Astrocyte of the cerebellum (primary cell): Measurements from ENCODE around the gene PTPRK.

Source experiments
- DNase-seq: peaks from one replicate; pipeline ENCODE4 v3.0.0-alpha.2; 2011; ENCODE audit warnings: low read depth
- H3K4me3 ChIP-seq: 2 replicates; pipeline ENCODE4 v1.5.1; 2011; ENCODE audit warnings: mild to moderate bottlenecking, low read depth, low read length, moderate library complexity
- in situ Hi-C: cut with HindIII; loops from 2 replicates; pipeline ENCODE4 v1.10.0; 2017; ENCODE audit warnings: low sequenced_read_pairs
- TF ChIP-seq, protein P1 (sequence below): IDR thresholded peaks from 2 replicates; pipeline ENCODE4 v1.5.1; 2012; ENCODE audit warnings: low read length, low read depth, moderate library complexity, mild to moderate bottlenecking; ENCODE audit errors: missing control alignments

The PTPRK gene

DNA sequence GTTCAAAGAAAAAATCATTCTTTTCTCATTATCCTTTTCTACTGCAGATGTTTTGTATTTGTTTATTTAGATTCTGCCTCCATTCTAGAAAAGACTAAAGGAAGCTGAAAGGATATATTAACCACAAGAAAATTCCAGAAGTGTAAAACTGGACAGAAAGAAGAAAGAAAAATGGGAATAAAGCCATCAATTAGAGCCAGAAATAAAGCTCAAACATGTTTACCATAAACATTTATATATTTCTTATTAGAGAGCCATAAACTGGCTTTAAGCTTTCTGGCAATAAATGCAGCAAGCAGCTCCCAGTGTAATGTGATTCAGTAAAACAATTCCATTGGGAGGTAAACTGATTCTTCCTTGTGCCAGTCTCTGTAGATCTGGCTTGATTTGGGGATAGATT is 244.1 kb downstream of the PTPRK start:
- H3K4me3 ChIP-seq: no peak overlapping the region
- TF ChIP-seq, protein P1, sequence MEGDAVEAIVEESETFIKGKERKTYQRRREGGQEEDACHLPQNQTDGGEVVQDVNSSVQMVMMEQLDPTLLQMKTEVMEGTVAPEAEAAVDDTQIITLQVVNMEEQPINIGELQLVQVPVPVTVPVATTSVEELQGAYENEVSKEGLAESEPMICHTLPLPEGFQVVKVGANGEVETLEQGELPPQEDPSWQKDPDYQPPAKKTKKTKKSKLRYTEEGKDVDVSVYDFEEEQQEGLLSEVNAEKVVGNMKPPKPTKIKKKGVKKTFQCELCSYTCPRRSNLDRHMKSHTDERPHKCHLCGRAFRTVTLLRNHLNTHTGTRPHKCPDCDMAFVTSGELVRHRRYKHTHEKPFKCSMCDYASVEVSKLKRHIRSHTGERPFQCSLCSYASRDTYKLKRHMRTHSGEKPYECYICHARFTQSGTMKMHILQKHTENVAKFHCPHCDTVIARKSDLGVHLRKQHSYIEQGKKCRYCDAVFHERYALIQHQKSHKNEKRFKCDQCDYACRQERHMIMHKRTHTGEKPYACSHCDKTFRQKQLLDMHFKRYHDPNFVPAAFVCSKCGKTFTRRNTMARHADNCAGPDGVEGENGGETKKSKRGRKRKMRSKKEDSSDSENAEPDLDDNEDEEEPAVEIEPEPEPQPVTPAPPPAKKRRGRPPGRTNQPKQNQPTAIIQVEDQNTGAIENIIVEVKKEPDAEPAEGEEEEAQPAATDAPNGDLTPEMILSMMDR: no peak
- in situ Hi-C loops: no loop called here
- no peak for DNase-seq

DNA sequence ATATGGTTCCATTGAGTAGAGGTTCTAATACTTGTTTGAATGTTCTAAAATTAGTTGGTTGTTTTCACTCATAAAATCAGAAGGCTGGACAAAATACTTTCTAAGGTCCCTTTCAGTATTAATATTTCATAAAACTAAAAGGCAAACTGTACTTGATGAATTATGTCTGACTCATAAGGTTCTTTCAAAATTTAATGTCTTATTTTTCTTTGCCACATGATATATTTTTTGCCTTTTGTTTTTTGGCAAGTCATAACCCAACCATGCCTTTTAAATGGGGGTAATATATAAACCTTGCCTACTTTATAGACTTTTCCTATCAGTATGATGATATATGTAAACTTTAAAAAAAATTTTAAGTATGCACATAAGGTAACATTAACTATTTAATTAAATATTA is 244.7 kb downstream of the PTPRK start:
- TF ChIP-seq, protein P1: no peak
- in situ Hi-C loops: no loop called here
- no peak for DNase-seq
- no peak overlapping the region for H3K4me3 ChIP-seq

DNA sequence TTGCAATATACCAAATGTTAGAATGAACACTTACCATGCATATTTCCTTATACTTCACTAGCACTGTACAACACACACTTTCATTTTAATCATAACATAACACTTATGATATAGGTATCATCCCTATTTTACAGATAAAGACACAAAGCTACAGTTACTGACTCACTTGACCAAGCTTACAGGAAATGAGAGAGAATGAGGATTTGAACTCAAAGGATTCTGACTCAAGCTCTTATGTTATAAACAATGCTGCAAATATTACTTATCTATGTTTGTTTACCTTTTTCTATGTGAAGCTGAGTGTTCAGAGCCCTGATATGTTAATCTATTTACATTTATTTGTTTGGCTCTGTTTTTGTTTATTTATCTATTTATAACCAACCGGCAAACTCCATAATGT is 245.4 kb downstream of the PTPRK start:
- no peak overlapping the region for H3K4me3 ChIP-seq
- TF ChIP-seq, protein P1: no peak
- in situ Hi-C loops: no loop called here
- DNase-seq: no peak

DNA sequence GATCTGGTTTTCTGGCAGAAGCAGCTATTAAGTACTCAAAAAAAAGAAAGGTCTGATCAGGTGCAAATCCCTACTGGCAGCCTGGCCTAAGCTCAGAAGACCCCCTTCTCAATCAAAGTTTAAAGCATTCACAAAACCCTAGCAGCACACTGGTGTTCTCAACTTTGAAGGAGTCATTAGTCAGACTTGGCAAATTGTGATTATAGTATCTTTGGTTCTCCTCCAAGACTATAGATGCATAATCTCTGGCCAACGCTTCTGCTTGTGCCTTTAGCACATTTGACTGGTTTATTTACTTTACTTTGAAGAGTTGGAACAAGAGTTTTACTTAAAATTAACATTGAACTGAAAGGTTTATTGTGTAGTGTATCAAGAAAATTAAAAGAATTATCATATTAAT is 248.9 kb downstream of the PTPRK start:
- in situ Hi-C loops: no loop called here
- TF ChIP-seq, protein P1: no peak
- H3K4me3 ChIP-seq: no peak overlapping the region
- no peak for DNase-seq

DNA sequence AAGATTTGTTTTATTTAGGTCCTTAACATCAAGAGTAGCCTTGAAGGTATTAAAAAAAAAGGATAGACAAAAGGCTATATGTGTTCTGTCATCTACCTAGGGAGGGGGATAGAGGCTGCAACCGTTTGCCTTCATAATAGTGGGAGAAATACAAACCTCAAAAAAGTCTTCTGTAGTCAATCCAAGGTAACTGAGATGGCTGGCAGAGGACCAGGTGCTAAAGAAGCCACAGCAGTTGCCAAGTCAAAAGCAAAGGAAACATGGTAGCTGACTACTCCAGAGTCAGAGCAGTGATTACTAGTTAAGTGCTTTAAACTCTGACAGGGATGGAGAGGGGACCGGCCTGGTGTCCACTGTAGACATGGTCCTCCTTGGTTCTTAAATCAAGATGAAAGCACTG is 249.4 kb downstream of the PTPRK start:
- H3K4me3 ChIP-seq: no peak overlapping the region
- TF ChIP-seq, protein P1: no peak
- in situ Hi-C loops: no loop called here
- DNase-seq: no peak

DNA sequence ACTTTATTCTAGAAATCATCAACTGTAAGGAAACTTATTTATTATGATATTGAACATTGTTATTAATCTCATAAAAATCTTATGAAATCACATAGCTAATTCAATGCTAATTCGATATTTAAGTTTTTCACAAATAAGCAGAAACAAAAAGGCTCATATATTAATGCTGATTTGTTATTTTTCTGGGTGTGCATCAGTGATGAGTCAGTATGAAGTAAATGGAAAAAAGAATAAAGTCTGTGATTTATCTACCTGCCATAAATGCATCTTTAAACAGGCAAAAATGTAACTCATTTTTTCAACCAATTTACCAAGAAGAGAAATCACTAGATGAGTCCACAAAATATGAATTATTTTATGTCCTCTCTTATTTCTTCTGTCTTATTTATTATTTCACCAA is 253.5 kb downstream of the PTPRK start:
- H3K4me3 ChIP-seq: no peak overlapping the region
- in situ Hi-C loops: no loop called here
- no peak for DNase-seq
- TF ChIP-seq, protein P1: no peak

DNA sequence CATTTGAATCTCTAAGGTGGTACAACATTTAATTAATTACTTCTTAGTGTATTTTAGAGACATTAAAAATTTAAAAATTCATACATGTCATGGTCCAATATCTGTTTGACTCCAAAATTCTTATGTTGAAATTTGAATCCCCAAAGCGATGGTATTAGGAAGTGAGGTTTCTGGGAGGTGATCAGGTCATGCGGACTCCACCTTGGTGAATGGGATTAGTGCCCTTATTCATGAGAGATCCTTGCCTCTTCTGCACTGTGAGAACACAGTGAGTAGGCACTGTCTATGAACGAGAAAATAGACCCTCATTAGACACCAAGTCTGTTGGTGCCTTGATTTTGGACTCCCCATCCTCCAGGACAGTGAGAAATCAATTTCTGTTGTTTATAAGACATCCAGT is 254.7 kb downstream of the PTPRK start:
- DNase-seq: no peak
- H3K4me3 ChIP-seq: no peak overlapping the region
- TF ChIP-seq, protein P1: no peak
- in situ Hi-C loops: no loop called here
